Activated CD4-positive, alpha-beta memory T cell treated with anti-CD3 and anti-CD28 coated beads for 36 hours (primary cell): ENCODE measurements around the gene MFRP. TPM values are rescaled to one million over a fixed set of nuclear protein-coding genes. Genes with fewer than 3 reads are reported as not detected.

Source experiments
- CTCF ChIA-PET: fragments of 350-600 bp; sonication (Branson Sonifier 250); formaldehyde crosslinking; loops from one replicate; lab custom pipeline; 2021; ENCODE audit warnings: antibody characterized with exemption, inconsistent platforms; lab: Charles Lee
- POLR2A ChIA-PET: fragments of 350-600 bp; sonication (Branson Sonifier 250); formaldehyde crosslinking; loops from one replicate; lab custom pipeline; 2021; ENCODE audit warnings: antibody characterized with exemption; lab: Charles Lee
- DNase-seq: peaks from one replicate; pipeline ENCODE4 v3.0.0-alpha.2; 2020
- H3K27ac Mint-ChIP-seq: one replicate; pipeline ENCODE4 v1.8.0; 2021; ENCODE audit warnings: mixed read lengths
- H3K27me3 Mint-ChIP-seq: one replicate; pipeline ENCODE4 v1.8.0; 2021; ENCODE audit warnings: mixed read lengths
- H3K36me3 Mint-ChIP-seq: one replicate; pipeline ENCODE4 v1.8.0; 2021; ENCODE audit warnings: mixed read lengths
- H3K4me1 Mint-ChIP-seq: one replicate; pipeline ENCODE4 v1.8.0; 2021; ENCODE audit warnings: low read depth, mixed read lengths
- H3K4me3 Mint-ChIP-seq: one replicate; pipeline ENCODE4 v1.8.0; 2021; ENCODE audit warnings: mild to moderate bottlenecking, mixed read lengths
- H3K9me3 Mint-ChIP-seq: one replicate; pipeline ENCODE4 v1.8.0; 2021; ENCODE audit warnings: mixed read lengths
- intact Hi-C: fragments of 100-400 bp; cut with micrococcal nuclease; formaldehyde crosslinking; loops from one replicate; pipeline ENCODE4 v1.15.1; 2023
- total RNA-seq, 2 experiments: library from RNA; stranded (reverse); gene quantifications; one replicate each; pipeline ENCODE4 v1.2.3, GENCODE V29; 2021

The MFRP gene
- total RNA-seq, 2 experiments from 2014 or later = not detected

DNA sequence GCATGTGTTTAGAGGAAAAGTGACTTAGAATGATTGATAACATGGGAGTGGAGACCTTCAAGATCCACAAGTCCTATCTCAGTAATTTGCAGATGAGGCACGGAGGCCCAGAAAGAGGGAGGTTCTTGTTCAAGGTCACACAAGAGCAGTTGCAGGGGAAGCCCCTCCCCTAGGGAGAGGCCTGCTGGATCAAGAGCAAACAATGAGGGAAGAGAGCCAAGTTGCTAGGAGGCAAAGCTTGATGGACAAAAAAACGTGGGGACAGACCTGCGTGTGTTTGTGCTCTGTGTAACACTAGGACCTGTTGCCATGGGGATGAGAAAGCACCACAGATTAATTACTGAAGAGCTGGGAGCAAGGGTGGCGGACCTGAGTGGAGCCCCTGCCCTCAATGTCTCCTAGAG lies 6.4 kb upstream of the MFRP start:
- no peak overlapping the region for H3K27ac Mint-ChIP-seq
- H3K27me3 Mint-ChIP-seq = peaks cover 23% of the 10 kb centered on the region
- H3K4me1 Mint-ChIP-seq = peaks cover 7% of the 10 kb centered on the region
- no peak for DNase-seq
- no peaks in the 10 kb centered on the region for H3K9me3 Mint-ChIP-seq
- no peak overlapping the region for H3K4me3 Mint-ChIP-seq
- CTCF ChIA-PET = interaction anchor here (0.7 to 1.7 kb wide), 6 partner anchors 13 to 122 kb away, joined by 3 to 8 read pairs (median 4); no protein-coding TSS in a partner anchor
- intact Hi-C loops = no loop called here
- H3K36me3 Mint-ChIP-seq = no peaks in the 10 kb centered on the region
- POLR2A ChIA-PET = no interaction called here

DNA sequence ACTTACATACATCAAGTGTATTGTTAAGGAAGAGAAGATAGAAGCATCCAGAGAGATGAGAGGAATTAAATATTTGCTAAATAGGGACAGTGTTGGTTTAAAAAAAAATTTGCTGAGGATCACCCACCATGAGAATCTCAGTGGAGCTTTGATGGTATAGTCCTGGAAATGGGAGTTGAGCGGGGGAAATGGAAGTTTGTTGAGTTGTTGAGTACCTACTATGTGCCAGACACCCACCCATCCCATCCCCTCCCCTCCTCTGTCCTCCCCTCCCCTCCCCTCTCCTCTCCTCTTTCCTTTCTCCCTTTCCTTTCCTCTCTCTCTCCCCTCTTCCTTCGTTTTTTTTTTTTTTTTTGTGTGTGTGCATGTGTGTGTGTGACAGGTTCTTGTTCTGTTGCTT lies 4.7 kb upstream of the MFRP start:
- Mint-ChIP-seq H3K27me3 (peaks cover 18% of the 10 kb centered on the region), H3K27ac (no peak overlapping the region), H3K4me3 (no peak overlapping the region), H3K4me1 (peaks cover 6% of the 10 kb centered on the region), H3K36me3 (no peaks in the 10 kb centered on the region), H3K9me3 (no peaks in the 10 kb centered on the region)
- ChIA-PET POLR2A (no interaction called here), CTCF (interaction anchor here (1.4 kb wide), 3 partner anchors 13 to 123 kb away, joined by 4 to 7 read pairs (median 6); no protein-coding TSS in a partner anchor)
- no peak for DNase-seq
- intact Hi-C loops = no loop called here

GRCh38 chr11:119350302-119350701 lies 3.8 kb upstream of the MFRP start:
- intact Hi-C loops = no loop called here
- ChIA-PET CTCF (interaction anchor here (0.6 to 1.4 kb wide), 5 partner anchors 11 to 124 kb away, joined by 3 to 8 read pairs (median 6); no protein-coding TSS in a partner anchor), POLR2A (no interaction called here)
- Mint-ChIP-seq H3K9me3 (no peaks in the 10 kb centered on the region), H3K27me3 (peaks cover 18% of the 10 kb centered on the region), H3K27ac (no peak overlapping the region), H3K4me1 (peaks cover 5% of the 10 kb centered on the region), H3K4me3 (no peak overlapping the region), H3K36me3 (no peaks in the 10 kb centered on the region)
- DNase-seq = no peak

DNA sequence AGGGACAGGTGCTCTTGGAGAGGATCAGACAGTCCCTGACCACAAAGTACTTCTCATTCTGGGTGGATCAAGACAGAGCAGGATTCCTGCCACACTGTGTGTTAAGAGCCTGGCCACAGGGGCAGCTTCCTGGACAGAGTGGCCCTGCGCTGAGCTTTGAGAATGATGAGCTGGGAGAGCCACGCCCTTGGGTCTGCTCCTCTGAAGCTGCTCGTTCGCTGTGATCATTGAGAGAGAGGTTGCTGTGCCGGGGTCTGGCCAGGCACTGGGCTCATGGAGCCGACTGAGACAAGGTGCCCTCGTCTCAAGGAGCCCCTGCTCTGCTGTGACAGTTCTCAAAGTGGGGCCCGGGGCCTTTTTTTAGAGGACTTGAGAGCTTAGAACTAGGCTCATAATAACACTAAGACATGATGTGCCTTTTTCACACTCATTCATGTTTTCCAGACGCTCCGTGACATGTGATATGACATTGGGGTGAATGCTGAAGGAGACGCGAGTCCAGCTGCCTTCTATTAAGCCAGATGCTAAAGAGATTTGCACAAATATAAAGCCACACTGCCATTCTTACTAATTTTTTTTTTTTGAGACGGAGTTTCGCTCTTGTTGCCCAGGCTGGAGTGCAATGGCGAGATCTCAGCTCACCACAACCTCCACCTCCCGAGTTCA lies 1.6 kb upstream of the MFRP start:
- H3K4me3 Mint-ChIP-seq = no peak overlapping the region
- no peak overlapping the region for H3K27ac Mint-ChIP-seq
- intact Hi-C loops = no loop called here
- CTCF ChIA-PET = interaction anchor here (0.6 to 3.0 kb wide), 7 partner anchors 8 to 143 kb away, joined by 3 to 20 read pairs (median 4); partner anchors contain the start of genes C1QTNF5 and USP2
- peaks cover 15% of the 10 kb centered on the region for H3K27me3 Mint-ChIP-seq
- POLR2A ChIA-PET = no interaction called here
- H3K36me3 Mint-ChIP-seq = no peaks in the 10 kb centered on the region
- H3K9me3 Mint-ChIP-seq = no peaks in the 10 kb centered on the region
- no peak for DNase-seq
- peaks cover 5% of the 10 kb centered on the region for H3K4me1 Mint-ChIP-seq

DNA sequence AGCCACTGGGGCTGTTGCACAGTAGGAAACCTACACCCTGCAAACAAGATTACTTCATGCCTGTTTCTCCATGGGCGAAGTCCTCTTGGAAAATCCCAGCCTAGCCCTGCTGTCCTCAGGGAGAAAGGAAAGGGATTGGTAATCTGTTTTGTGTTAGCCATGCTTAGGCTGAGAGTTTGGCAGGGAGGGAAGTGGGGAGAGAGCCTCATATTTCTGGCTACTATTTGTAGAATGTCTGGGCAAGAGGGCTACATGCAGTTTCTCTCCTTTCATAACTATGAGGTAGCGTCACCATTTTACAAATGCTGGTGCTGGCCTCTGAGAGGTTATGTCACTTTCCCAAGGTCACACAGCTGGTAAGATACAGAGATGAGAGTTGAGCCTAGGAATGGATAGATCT lies 737 bp upstream of the MFRP start:
- ChIA-PET CTCF (interaction anchor here (1.3 to 3.0 kb wide), 3 partner anchors 9 to 24 kb away, joined by 4 to 20 read pairs (median 17); no protein-coding TSS in a partner anchor), POLR2A (no interaction called here)
- intact Hi-C loops = no loop called here
- H3K4me3 Mint-ChIP-seq = no peak overlapping the region
- no peaks in the 10 kb centered on the region for H3K36me3 Mint-ChIP-seq
- DNase-seq = no peak
- peaks cover 15% of the 10 kb centered on the region for H3K27me3 Mint-ChIP-seq
- H3K4me1 Mint-ChIP-seq = peaks cover 5% of the 10 kb centered on the region
- no peaks in the 10 kb centered on the region for H3K9me3 Mint-ChIP-seq
- no peak overlapping the region for H3K27ac Mint-ChIP-seq

- intact Hi-C loops = no loop called here
- ChIA-PET CTCF (interaction anchor here (1.1 to 6.5 kb wide), 2 partner anchors 10 to 16 kb away, joined by 3 to 38 read pairs; no protein-coding TSS in a partner anchor), POLR2A (no interaction called here)
- H3K9me3 Mint-ChIP-seq = no peaks in the 10 kb centered on the region
- H3K27ac Mint-ChIP-seq = no peak overlapping the region
- peaks cover 5% of the 10 kb centered on the region for H3K4me1 Mint-ChIP-seq
- H3K4me3 Mint-ChIP-seq = no peak overlapping the region
- no peaks in the 10 kb centered on the region for H3K36me3 Mint-ChIP-seq
- DNase-seq = no peak
- H3K27me3 Mint-ChIP-seq = peaks cover 20% of the 10 kb centered on the region
These were observed 820 bp downstream of the MFRP start for GRCh38 chr11:119345685-119346084.

DNA sequence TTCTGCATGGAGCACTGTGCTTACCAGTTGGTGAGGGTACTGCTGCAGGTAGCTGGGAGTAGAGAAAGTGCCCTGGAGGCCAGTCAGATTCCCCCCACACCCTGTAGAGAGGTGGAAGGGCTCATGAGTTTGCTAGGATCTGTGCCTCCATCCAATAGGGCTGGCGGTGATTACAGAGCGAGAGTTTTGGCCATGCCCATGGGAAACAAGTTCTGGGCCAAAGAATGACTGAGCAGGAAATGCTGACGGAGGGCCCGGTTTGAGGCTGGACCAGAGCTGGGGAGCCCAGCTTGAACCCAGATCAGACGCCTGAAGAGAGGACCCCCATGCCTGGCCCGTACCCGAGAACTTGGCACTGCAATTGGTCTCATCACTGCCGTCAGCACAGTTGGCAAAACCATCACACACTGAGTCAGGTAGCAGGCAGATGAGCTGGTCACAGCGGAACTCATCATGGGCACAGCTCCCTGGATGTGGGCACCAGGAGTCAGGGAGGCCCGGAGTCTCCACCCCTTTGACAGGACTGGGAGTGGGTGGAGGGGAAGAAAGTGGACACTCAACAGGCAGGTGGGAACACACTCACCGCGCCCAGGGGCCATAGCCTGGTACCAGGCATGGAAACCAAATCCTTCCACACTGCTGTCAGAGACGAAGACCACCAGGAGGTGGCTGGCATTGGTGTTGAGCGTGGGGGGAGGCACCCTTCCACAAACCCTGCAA lies 2.1 kb downstream of the MFRP start:
- ChIA-PET CTCF (interaction anchor here (1.1 to 6.5 kb wide), 3 partner anchors 11 to 131 kb away, joined by 3 to 38 read pairs (median 3); no protein-coding TSS in a partner anchor), POLR2A (interaction anchor here (0.6 kb wide), 1 partner anchor 325 kb away, joined by 3 read pairs; no protein-coding TSS in a partner anchor)
- H3K4me1 Mint-ChIP-seq = peaks cover under 1% of the 10 kb centered on the region
- no peak overlapping the region for H3K27ac Mint-ChIP-seq
- intact Hi-C loops = no loop called here
- DNase-seq = no peak
- no peak overlapping the region for H3K4me3 Mint-ChIP-seq
- no peaks in the 10 kb centered on the region for H3K36me3 Mint-ChIP-seq
- no peaks in the 10 kb centered on the region for H3K9me3 Mint-ChIP-seq
- peaks cover 21% of the 10 kb centered on the region for H3K27me3 Mint-ChIP-seq

GRCh38 chr11:119343726-119344125 lies 2.8 kb downstream of the MFRP start:
- Mint-ChIP-seq H3K4me1 (peaks cover 4% of the 10 kb centered on the region), H3K27ac (no peak overlapping the region), H3K27me3 (peaks cover 28% of the 10 kb centered on the region), H3K9me3 (no peaks in the 10 kb centered on the region), H3K36me3 (peaks cover under 1% of the 10 kb centered on the region), H3K4me3 (no peak overlapping the region)
- CTCF ChIA-PET = interaction anchor here (0.8 to 6.5 kb wide), 3 partner anchors 12 to 131 kb away, joined by 3 to 38 read pairs (median 3); no protein-coding TSS in a partner anchor
- intact Hi-C loops = no loop called here
- POLR2A ChIA-PET = interaction anchor here (0.5 kb wide), 1 partner anchor 77 kb away, joined by 5 read pairs; no protein-coding TSS in a partner anchor
- DNase-seq = no peak

GRCh38 chr11:119342362-119343130 lies 4.0 kb downstream of the MFRP start:
- H3K36me3 Mint-ChIP-seq = peaks cover 2% of the 10 kb centered on the region
- no peak overlapping the region for H3K27ac Mint-ChIP-seq
- H3K27me3 Mint-ChIP-seq = peaks cover 31% of the 10 kb centered on the region
- no peak for DNase-seq
- H3K4me1 Mint-ChIP-seq = peaks cover 9% of the 10 kb centered on the region
- ChIA-PET CTCF (interaction anchor here (0.8 to 6.5 kb wide), 4 partner anchors 13 to 59 kb away, joined by 3 to 38 read pairs (median 3); no protein-coding TSS in a partner anchor), POLR2A (no interaction called here)
- H3K4me3 Mint-ChIP-seq = no peak overlapping the region
- H3K9me3 Mint-ChIP-seq = no peaks in the 10 kb centered on the region
- intact Hi-C loops = no loop called here

DNA sequence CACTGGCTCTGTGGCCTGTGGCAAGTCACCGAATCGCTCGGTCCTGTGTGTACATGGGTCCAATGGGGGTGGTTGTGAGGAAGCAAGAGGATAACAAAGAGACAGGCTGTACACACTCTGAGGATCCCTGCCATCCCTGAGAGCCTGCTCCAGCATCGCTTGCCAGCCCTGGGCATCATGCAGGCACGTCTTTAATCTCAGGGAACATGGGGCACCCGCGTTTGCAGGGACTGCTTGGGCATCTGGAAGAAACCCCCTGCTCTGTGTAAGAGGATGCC lies 4.5 kb downstream of the MFRP start:
- Mint-ChIP-seq H3K4me3 (no peak overlapping the region), H3K36me3 (peaks cover 2% of the 10 kb centered on the region), H3K27ac (no peak overlapping the region), H3K9me3 (no peaks in the 10 kb centered on the region), H3K27me3 (peaks cover 31% of the 10 kb centered on the region), H3K4me1 (peaks cover 9% of the 10 kb centered on the region)
- intact Hi-C loops = no loop called here
- DNase-seq = no peak
- POLR2A ChIA-PET = no interaction called here
- CTCF ChIA-PET = interaction anchor here (0.9 to 6.5 kb wide), 4 partner anchors 14 to 59 kb away, joined by 3 to 38 read pairs (median 4); no protein-coding TSS in a partner anchor

DNA sequence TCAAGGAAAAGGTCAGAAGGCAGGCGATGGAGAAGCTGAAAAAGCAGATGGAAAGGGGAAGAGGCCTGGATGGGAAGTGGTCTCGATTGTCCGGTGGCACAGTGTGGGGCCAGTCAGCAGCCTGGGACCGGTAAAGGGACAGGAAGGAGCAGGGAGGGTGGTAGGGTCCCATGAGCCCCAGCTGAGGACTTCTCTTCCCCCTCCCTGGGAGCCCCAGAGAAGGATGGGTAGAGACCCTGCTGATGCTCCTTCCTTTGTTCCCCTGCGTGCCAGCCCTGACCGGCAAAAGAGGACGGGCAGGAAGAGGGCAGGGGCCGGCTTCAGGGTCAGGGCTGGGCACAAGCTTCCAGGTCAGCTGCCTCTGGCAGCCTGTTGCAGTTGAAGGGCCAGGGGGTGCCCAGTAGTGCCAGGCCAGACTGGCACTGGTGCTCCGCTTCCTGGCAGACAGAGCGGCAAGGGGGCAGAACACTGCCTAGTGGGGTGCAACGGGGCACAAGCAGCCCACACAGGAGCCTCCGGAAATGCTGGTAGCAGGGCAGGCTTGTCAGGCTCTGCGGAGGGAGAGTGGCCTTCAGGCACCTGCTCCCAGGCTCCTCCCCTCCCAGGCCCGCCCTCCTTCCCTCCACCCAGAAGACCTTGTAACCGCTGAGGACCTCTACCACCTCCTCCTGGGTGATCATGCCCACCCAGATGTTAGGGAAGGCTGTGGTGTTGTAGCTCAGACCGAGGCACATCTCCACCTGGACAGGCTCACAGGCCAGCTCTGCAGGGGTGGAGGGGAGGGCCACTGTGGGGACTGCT lies 5.1 kb downstream of the MFRP start:
- peaks cover 31% of the 10 kb centered on the region for H3K27me3 Mint-ChIP-seq
- H3K9me3 Mint-ChIP-seq = no peaks in the 10 kb centered on the region
- peaks cover 9% of the 10 kb centered on the region for H3K4me1 Mint-ChIP-seq
- POLR2A ChIA-PET = no interaction called here
- CTCF ChIA-PET = interaction anchor here (0.7 to 6.5 kb wide), 8 partner anchors 7 to 133 kb away, joined by 3 to 38 read pairs (median 4); no protein-coding TSS in a partner anchor
- H3K27ac Mint-ChIP-seq = no peak overlapping the region
- no peak overlapping the region for H3K4me3 Mint-ChIP-seq
- peaks cover 3% of the 10 kb centered on the region for H3K36me3 Mint-ChIP-seq
- intact Hi-C loops = no loop called here
- DNase-seq = no peak
